Measurements from ENCODE around the gene ADAM15. TPM values are rescaled to one million over a fixed set of nuclear protein-coding genes. Genes with fewer than 3 reads are reported as not detected.

The ADAM15 gene
- total and polyA plus RNA-seq, 2 donors (not counting 1 experiment from before 2014, with no cell fraction given): 14.6 to 28.4 TPM

DNA sequence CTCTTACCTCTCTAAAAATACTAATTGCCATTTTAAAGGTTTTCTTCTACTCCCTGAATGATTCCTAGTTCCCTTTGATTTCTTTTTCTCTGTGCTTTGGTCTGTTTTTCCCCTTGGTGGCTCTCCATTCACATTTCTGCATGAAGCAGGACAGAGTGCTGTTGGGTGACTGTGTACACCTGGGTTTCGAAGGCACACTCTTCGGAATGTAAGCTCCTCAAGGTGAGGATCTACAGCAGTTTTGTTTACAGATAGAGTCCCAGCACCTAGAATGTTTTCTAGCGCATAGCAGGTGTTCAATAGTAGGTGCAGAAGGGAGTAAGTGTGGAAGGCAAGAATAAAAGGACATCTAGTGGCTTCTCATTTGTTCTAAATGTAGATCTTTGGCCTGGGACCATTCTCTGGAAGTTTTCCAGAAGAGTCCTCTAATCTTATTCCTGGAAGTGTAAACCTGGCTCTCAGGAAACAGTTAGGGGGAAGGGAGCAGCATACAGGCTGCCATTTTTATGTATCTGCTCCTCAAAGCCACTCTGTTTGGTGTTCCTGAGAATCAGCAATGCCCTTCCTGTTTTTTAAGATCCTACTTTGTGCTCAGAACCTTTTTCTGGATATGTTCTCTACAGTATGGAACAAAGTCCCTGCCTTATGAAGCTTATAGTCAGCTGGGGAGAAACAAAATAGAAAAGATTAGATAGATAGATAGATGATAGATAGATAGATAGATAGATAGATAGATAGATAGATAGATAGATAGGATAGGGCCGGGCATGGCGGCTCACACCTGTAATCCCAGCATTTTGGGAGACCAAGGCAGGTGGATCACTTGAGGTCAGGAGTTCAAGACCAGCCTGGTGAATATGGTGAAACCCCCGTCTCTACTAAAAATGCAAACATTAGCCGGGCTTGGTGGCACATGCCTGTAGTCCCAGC is 53.8 kb downstream of the ADAM15 start:
- Mint-ChIP-seq H3K27ac (no peak overlapping the region), H3K27me3 (no peaks in the 10 kb centered on the region), H3K4me3 (no peak overlapping the region), H3K4me1 (no peaks in the 10 kb centered on the region), H3K9me3 (ENCODE audit: insufficient read depth) (no peaks in the 10 kb centered on the region)
- no peaks in the 10 kb centered on the region for H3K27me3 ChIP-seq (replicated peaks in 1 of 4; ENCODE audit: control extremely low read depth in 1 of 4, control insufficient read depth in 3 of 4, insufficient read depth in 4 of 4, low read length in 3 of 4)
- no peak overlapping the region for H3K27ac ChIP-seq (ENCODE audit: low read length in 2 of 2)
- H3K9ac ChIP-seq (ENCODE audit: low read length): no peak overlapping the region
- H3K79me2 ChIP-seq (ENCODE audit: control insufficient read depth, insufficient read depth, low read length): no peaks in the 10 kb centered on the region
- no peaks in the 10 kb centered on the region for H3K9me3 ChIP-seq (ENCODE audit: control extremely low read depth in 1 of 3, control insufficient read depth in 2 of 3, insufficient read depth in 1 of 3, low read length in 2 of 3)
- no peaks in the 10 kb centered on the region for H3K4me1 ChIP-seq (ENCODE audit: control insufficient read depth in 2 of 2, insufficient read depth in 2 of 2, low read length in 2 of 2)
- ChIA-PET CTCF (interaction anchor here (0.7 to 4.4 kb wide), 4 partner anchors 13 to 68 kb away, joined by 3 to 19 read pairs (median 4); partner anchors contain the start of gene KRTCAP2), POLR2A (no interaction called here)
- 97% methylated on average over 7 of the region's 7 CpGs for WGBS (ENCODE audit: insufficient coverage)
- TF ChIP-seq, protein P1, sequence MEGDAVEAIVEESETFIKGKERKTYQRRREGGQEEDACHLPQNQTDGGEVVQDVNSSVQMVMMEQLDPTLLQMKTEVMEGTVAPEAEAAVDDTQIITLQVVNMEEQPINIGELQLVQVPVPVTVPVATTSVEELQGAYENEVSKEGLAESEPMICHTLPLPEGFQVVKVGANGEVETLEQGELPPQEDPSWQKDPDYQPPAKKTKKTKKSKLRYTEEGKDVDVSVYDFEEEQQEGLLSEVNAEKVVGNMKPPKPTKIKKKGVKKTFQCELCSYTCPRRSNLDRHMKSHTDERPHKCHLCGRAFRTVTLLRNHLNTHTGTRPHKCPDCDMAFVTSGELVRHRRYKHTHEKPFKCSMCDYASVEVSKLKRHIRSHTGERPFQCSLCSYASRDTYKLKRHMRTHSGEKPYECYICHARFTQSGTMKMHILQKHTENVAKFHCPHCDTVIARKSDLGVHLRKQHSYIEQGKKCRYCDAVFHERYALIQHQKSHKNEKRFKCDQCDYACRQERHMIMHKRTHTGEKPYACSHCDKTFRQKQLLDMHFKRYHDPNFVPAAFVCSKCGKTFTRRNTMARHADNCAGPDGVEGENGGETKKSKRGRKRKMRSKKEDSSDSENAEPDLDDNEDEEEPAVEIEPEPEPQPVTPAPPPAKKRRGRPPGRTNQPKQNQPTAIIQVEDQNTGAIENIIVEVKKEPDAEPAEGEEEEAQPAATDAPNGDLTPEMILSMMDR (IDR thresholded peaks at IDR 0.05): no peak
- TF ChIP-seq EZH2 (IDR thresholded peaks at IDR 0.05; ENCODE audit: borderline replicate concordance, insufficient read depth, low read depth, low read length, poor library complexity, severe bottlenecking): no peak
- H3K36me3 ChIP-seq (replicated peaks in 1 of 2; ENCODE audit: control extremely low read depth in 1 of 2, control insufficient read depth in 1 of 2, extremely low read depth in 1 of 2, insufficient read depth in 2 of 2, low read length in 1 of 2): no peaks in the 10 kb centered on the region
- ATAC-seq (ENCODE audit: low read depth) (no peak), DNase-seq (no peak)
- intact Hi-C loops (cut with micrococcal nuclease): no loop called here
- H3K4me3 ChIP-seq (ENCODE audit: control extremely low read depth in 1 of 5, extremely low read depth in 1 of 5, insufficient read depth in 1 of 5, low read depth in 2 of 5, low read length in 4 of 5): no peak overlapping the region
- H3K4me2 ChIP-seq (replicated peaks; ENCODE audit: low read depth, low read length, poor library complexity, severe bottlenecking): no peak overlapping the region
- H4K20me1 ChIP-seq (ENCODE audit: control insufficient read depth, insufficient read depth, low read length, poor library complexity, severe bottlenecking): no peaks in the 10 kb centered on the region
- no peak overlapping the region for H2AFZ ChIP-seq (ENCODE audit: insufficient read depth, low read depth, low read length, poor library complexity, severe bottlenecking)

DNA sequence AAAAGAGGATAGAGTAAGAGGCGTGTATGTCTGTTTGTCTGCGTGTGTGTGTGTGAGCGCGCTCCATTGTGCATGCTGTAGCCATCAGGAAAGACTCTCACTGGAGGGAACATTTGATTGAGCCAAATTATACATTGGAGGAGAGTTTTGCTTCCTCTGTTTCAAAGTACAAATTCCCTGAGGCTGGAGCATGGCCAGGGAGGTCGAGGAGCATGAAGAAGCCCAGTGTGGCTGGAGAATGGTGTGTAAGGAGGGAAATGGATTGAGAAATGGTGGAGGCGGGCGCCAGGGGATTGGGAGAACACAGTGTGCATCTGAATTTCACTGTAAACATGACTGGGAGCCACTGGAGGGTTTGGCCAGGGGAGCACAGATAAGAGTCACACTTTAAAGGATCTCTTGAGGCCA is 54.5 kb downstream of the ADAM15 start:
- TF ChIP-seq, protein P1 (IDR thresholded peaks at IDR 0.05): no peak
- no peak for TF ChIP-seq EZH2 (IDR thresholded peaks at IDR 0.05; ENCODE audit: borderline replicate concordance, insufficient read depth, low read depth, low read length, poor library complexity, severe bottlenecking)
- Histone ChIP-seq H3K9me3 (ENCODE audit: control extremely low read depth in 1 of 3, control insufficient read depth in 2 of 3, insufficient read depth in 1 of 3, low read length in 2 of 3) (no peaks in the 10 kb centered on the region), H2AFZ (ENCODE audit: insufficient read depth, low read depth, low read length, poor library complexity, severe bottlenecking) (no peak overlapping the region), H3K4me1 (ENCODE audit: control insufficient read depth in 2 of 2, insufficient read depth in 2 of 2, low read length in 2 of 2) (no peaks in the 10 kb centered on the region), H3K9ac (ENCODE audit: low read length) (no peak overlapping the region), H3K27me3 (replicated peaks in 1 of 4; ENCODE audit: control extremely low read depth in 1 of 4, control insufficient read depth in 3 of 4, insufficient read depth in 4 of 4, low read length in 3 of 4) (no peaks in the 10 kb centered on the region), H3K4me2 (replicated peaks; ENCODE audit: low read depth, low read length, poor library complexity, severe bottlenecking) (no peak overlapping the region), H3K36me3 (replicated peaks in 1 of 2; ENCODE audit: control extremely low read depth in 1 of 2, control insufficient read depth in 1 of 2, extremely low read depth in 1 of 2, insufficient read depth in 2 of 2, low read length in 1 of 2) (no peaks in the 10 kb centered on the region), H4K20me1 (ENCODE audit: control insufficient read depth, insufficient read depth, low read length, poor library complexity, severe bottlenecking) (no peaks in the 10 kb centered on the region), H3K4me3 (ENCODE audit: control extremely low read depth in 1 of 5, extremely low read depth in 1 of 5, insufficient read depth in 1 of 5, low read depth in 2 of 5, low read length in 4 of 5) (no peak overlapping the region), H3K27ac (ENCODE audit: low read length in 2 of 2) (no peak overlapping the region), H3K79me2 (ENCODE audit: control insufficient read depth, insufficient read depth, low read length) (no peaks in the 10 kb centered on the region)
- no peak overlapping the region for H3K27ac Mint-ChIP-seq
- no peaks in the 10 kb centered on the region for H3K27me3 Mint-ChIP-seq
- intact Hi-C loops (cut with micrococcal nuclease): no loop called here
- no peaks in the 10 kb centered on the region for H3K4me1 Mint-ChIP-seq
- no peak for DNase-seq
- no peak for ATAC-seq (ENCODE audit: low read depth)
- no peak overlapping the region for H3K4me3 Mint-ChIP-seq
- H3K9me3 Mint-ChIP-seq (ENCODE audit: insufficient read depth): no peaks in the 10 kb centered on the region
- POLR2A ChIA-PET: no interaction called here
- CTCF ChIA-PET: interaction anchor here (0.9 to 4.4 kb wide), 2 partner anchors 14 to 67 kb away, joined by 3 to 19 read pairs; partner anchors contain the start of gene KRTCAP2
- 82% methylated on average over 7 of the region's 7 CpGs for WGBS (ENCODE audit: insufficient coverage)
